Measurements from ENCODE around the gene ATP6V1E1.
"Not testable (repeated sequence)": the region's sequence is repeated elsewhere in the genome, so short reads cannot be mapped to it uniquely, and the experiment has no call there.

DNA sequence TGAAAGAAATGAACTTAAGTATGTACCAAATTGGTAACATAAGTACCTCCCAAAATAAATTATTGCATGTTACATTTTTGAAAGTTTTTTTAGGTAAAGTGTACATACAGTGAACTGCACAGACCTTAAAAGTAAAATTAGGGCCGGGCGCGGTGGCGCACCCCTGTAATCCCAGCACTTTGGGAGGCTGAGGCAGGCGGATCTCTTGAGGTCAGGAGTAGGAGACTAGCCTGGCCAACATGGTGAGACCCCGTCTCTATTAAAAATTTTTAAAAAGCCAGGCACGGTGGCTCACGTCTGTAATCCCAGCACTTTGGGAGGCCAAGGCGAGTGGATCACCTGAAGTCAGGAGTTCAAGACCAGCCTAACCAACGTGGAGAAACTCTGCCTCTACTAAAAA lies 8.3 kb upstream of the ATP6V1E1 start:
- TF ChIP-seq, protein P1, sequence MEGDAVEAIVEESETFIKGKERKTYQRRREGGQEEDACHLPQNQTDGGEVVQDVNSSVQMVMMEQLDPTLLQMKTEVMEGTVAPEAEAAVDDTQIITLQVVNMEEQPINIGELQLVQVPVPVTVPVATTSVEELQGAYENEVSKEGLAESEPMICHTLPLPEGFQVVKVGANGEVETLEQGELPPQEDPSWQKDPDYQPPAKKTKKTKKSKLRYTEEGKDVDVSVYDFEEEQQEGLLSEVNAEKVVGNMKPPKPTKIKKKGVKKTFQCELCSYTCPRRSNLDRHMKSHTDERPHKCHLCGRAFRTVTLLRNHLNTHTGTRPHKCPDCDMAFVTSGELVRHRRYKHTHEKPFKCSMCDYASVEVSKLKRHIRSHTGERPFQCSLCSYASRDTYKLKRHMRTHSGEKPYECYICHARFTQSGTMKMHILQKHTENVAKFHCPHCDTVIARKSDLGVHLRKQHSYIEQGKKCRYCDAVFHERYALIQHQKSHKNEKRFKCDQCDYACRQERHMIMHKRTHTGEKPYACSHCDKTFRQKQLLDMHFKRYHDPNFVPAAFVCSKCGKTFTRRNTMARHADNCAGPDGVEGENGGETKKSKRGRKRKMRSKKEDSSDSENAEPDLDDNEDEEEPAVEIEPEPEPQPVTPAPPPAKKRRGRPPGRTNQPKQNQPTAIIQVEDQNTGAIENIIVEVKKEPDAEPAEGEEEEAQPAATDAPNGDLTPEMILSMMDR (IDR thresholded peaks at IDR 0.05): not testable (repeated sequence)
- TF ChIP-seq POLR2A (IDR thresholded peaks at IDR 0.05): not testable (repeated sequence)

Data from thyroid gland (tissue), 4 donors.